ENCODE measurements around the gene SH3YL1. TPM values are rescaled to one million over a fixed set of nuclear protein-coding genes. Genes with fewer than 3 reads are reported as not detected.

Gene SH3YL1
- total RNA-seq, 1 experiment from 2014 or later: 97.0 TPM

DNA sequence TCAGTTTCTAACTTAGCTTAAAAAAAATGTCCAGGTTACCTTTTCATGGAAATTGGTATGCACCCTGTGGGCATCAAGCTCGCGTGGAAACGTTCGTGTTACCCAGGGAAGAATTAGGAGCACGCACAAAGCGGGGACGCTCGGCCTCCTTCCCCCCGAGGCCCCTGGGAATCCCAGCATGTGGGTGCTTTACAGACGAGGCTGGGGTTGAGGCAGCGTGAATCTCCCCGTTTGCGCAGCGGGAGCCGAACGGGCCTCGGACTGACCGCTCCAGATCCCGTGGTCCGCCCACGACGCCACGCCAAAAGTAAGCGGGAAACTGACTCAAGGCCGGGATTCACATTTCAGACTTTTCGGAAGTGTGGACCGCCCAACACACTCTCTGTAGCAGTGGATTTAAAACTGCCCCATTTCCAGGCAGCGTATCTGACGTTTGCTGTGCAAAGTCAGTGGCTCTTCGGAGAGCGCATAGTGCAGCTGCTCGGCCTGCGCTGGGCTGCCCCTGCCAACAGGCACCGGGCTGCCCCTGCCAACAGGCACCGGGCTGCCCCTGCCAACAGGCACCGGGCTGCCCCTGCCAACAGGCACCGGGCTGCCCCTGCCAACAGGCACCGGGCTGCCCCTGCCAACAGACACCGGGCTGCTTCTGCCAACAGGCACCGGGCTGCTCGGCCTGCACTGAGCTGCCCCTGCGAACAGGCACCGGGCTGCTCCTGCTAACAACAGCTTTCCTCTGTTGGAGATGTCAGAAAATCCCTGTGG lies 49.7 kb downstream of the SH3YL1 start:
- no peak for DNase-seq
- no peak overlapping the region for H3K27ac Mint-ChIP-seq (ENCODE audit: unreplicated experiment)
- peaks cover 30% of the 10 kb centered on the region for H3K27me3 Mint-ChIP-seq (ENCODE audit: unreplicated experiment)
- no peaks in the 10 kb centered on the region for H3K36me3 Mint-ChIP-seq (ENCODE audit: insufficient read depth, unreplicated experiment)
- peaks cover 11% of the 10 kb centered on the region for H3K9me3 Mint-ChIP-seq (ENCODE audit: low read depth, unreplicated experiment)
- H3K4me3 Mint-ChIP-seq (ENCODE audit: low read depth, unreplicated experiment): no peak overlapping the region
- TF ChIP-seq, protein P1, sequence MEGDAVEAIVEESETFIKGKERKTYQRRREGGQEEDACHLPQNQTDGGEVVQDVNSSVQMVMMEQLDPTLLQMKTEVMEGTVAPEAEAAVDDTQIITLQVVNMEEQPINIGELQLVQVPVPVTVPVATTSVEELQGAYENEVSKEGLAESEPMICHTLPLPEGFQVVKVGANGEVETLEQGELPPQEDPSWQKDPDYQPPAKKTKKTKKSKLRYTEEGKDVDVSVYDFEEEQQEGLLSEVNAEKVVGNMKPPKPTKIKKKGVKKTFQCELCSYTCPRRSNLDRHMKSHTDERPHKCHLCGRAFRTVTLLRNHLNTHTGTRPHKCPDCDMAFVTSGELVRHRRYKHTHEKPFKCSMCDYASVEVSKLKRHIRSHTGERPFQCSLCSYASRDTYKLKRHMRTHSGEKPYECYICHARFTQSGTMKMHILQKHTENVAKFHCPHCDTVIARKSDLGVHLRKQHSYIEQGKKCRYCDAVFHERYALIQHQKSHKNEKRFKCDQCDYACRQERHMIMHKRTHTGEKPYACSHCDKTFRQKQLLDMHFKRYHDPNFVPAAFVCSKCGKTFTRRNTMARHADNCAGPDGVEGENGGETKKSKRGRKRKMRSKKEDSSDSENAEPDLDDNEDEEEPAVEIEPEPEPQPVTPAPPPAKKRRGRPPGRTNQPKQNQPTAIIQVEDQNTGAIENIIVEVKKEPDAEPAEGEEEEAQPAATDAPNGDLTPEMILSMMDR (IDR thresholded peaks at IDR 0.05; ENCODE audit: unreplicated experiment): no peak
- BruUV-seq (replicated peaks): no TSS peak
- H3K4me1 Mint-ChIP-seq (ENCODE audit: low read depth, unreplicated experiment): no peaks in the 10 kb centered on the region
- intact Hi-C loops (cut with micrococcal nuclease; ENCODE audit: unreplicated experiment): no loop called here
- CTCF ChIA-PET: no interaction called here

GRCh38 chr2:211486-212184 lies 52.2 kb downstream of the SH3YL1 start:
- CTCF ChIA-PET: no interaction called here
- intact Hi-C loops (cut with micrococcal nuclease; ENCODE audit: unreplicated experiment): no loop called here
- no peaks in the 10 kb centered on the region for H3K36me3 Mint-ChIP-seq (ENCODE audit: insufficient read depth, unreplicated experiment)

DNA sequence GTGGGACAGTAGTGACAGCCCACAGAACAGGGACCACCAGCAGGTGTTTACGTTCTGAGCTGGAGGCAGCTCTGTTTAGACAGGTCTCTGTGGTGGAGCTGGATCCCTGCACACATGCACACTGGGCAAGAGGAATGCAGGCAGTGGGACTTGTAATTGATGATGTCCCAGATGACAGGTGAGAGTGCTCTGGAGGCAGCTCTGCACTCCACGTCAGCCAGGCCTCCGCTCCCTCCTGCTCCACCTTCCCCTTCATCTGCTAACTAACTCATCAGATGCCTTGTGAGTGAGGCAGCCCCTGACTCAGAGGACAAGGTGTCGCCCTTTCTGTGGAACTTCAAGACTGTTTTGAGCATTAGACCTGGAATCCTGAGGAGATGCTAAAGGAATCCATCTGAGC lies 53.2 kb downstream of the SH3YL1 start:
- no peaks in the 10 kb centered on the region for H3K36me3 Mint-ChIP-seq (ENCODE audit: insufficient read depth, unreplicated experiment)
- CTCF ChIA-PET: no interaction called here
- H3K4me1 Mint-ChIP-seq (ENCODE audit: low read depth, unreplicated experiment): no peaks in the 10 kb centered on the region
- H3K27ac Mint-ChIP-seq (ENCODE audit: unreplicated experiment): no peak overlapping the region
- TF ChIP-seq, protein P1 (IDR thresholded peaks at IDR 0.05; ENCODE audit: unreplicated experiment): no peak
- no TSS peak for BruUV-seq (replicated peaks)
- H3K9me3 Mint-ChIP-seq (ENCODE audit: low read depth, unreplicated experiment): peaks cover 24% of the 10 kb centered on the region
- no peak for DNase-seq
- H3K27me3 Mint-ChIP-seq (ENCODE audit: unreplicated experiment): peaks cover 30% of the 10 kb centered on the region
- intact Hi-C loops (cut with micrococcal nuclease; ENCODE audit: unreplicated experiment): no loop called here
- H3K4me3 Mint-ChIP-seq (ENCODE audit: low read depth, unreplicated experiment): no peak overlapping the region

More at GRCh38 chr2:211486-212184, 52.2 kb downstream of the SH3YL1 start:
- Mint-ChIP-seq H3K4me3 (ENCODE audit: low read depth, unreplicated experiment) (no peak overlapping the region), H3K27ac (ENCODE audit: unreplicated experiment) (no peak overlapping the region), H3K4me1 (ENCODE audit: low read depth, unreplicated experiment) (no peaks in the 10 kb centered on the region), H3K9me3 (ENCODE audit: low read depth, unreplicated experiment) (peaks cover 21% of the 10 kb centered on the region), H3K27me3 (ENCODE audit: unreplicated experiment) (peaks cover 30% of the 10 kb centered on the region)
- no peak for DNase-seq
- TF ChIP-seq, protein P1 (IDR thresholded peaks at IDR 0.05; ENCODE audit: unreplicated experiment): no peak
- BruUV-seq (replicated peaks): no TSS peak

DNA sequence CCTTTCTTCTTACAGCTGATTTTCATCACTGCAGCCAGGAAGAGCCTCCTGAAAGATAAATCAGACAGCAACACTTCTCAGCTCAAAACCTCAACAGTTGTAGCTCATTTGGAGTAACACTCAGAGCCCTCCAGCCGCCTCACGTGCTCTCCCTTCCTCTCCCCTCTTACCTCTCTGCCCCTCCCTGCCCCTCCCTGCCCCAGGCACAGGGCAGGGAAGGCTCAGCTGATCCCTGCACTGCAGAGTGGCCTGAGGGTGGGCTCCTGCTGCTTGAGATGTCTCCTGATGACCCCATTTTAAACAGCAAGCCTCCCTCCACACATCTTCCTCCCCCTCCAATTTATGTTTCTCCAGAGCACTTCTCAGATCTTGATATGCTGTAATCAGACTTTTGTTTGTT lies 54.4 kb downstream of the SH3YL1 start:
- CTCF ChIA-PET: no interaction called here
- Mint-ChIP-seq H3K27ac (ENCODE audit: unreplicated experiment) (no peak overlapping the region), H3K36me3 (ENCODE audit: insufficient read depth, unreplicated experiment) (no peaks in the 10 kb centered on the region), H3K4me3 (ENCODE audit: low read depth, unreplicated experiment) (no peak overlapping the region), H3K9me3 (ENCODE audit: low read depth, unreplicated experiment) (peaks cover 30% of the 10 kb centered on the region), H3K4me1 (ENCODE audit: low read depth, unreplicated experiment) (no peaks in the 10 kb centered on the region), H3K27me3 (ENCODE audit: unreplicated experiment) (peaks cover 30% of the 10 kb centered on the region)
- TF ChIP-seq, protein P1 (IDR thresholded peaks at IDR 0.05; ENCODE audit: unreplicated experiment): no peak
- intact Hi-C loops (cut with micrococcal nuclease; ENCODE audit: unreplicated experiment): no loop called here
- BruUV-seq (replicated peaks): no TSS peak
- no peak for DNase-seq

All from Calu3 (cell line).